IMR-90 (cell line): Measurements from ENCODE around the gene PKM. TPM values are rescaled to one million over a fixed set of nuclear protein-coding genes. Genes with fewer than 3 reads are reported as not detected.

ENCODE experiments used
- ATAC-seq: fragments of 200-7000 bp; cut with Tn5 transposase; 2 replicates; pipeline ENCODE4 v1.9.1; 2020; ENCODE audit warnings: low read depth, mild to moderate bottlenecking, moderate library complexity
- BruUV-seq: library from RNA; stranded (reverse); fragments of 400-500 nt; replicated peaks from 2 replicates; lab custom pipeline; 2021; lab: Mats Ljungman, UMichigan
- CTCF ChIA-PET: fragments of 300-600 bp; formaldehyde crosslinking; extraction: SDS; loops from one replicate; lab custom pipeline; 2021; ENCODE audit warnings: antibody characterized with exemption; lab: Yijun Ruan, JAX
- POLR2A ChIA-PET: fragments of 300-600 bp; sonication (Branson Sonifier 250); formaldehyde crosslinking; loops from one replicate; lab custom pipeline; 2022; ENCODE audit warnings: antibody characterized with exemption; ENCODE audit not compliant: unreplicated experiment; lab: Charles Lee
- DNase-seq: peaks from one replicate; pipeline ENCODE4 v3.0.0; 2013
- H2AFZ ChIP-seq: replicated peaks from 2 replicates; pipeline ENCODE3; 2013; ENCODE audit warnings: low read length, mild to moderate bottlenecking; ENCODE audit not compliant: poor library complexity
- H2AK5ac ChIP-seq: 2 replicates; pipeline ENCODE4 v1.6.1; 2013; ENCODE audit warnings: low read depth, low read length, inconsistent platforms
- H2AK9ac ChIP-seq: replicated peaks from 2 replicates; pipeline ENCODE3; 2013; ENCODE audit warnings: mild to moderate bottlenecking, low read depth, low read length, moderate library complexity; ENCODE audit not compliant: poor library complexity
- H2BK120ac ChIP-seq: 2 replicates; pipeline ENCODE4 v1.6.1; 2013; ENCODE audit warnings: low read depth, low read length, inconsistent platforms
- H2BK15ac ChIP-seq: 3 replicates; pipeline ENCODE4 v1.6.1; 2013; ENCODE audit warnings: low read depth, low read length, inconsistent platforms
- H2BK20ac ChIP-seq: 2 replicates; pipeline ENCODE4 v1.6.1; 2013; ENCODE audit warnings: low read depth, mild to moderate bottlenecking, inconsistent platforms, low read length, moderate library complexity
- H2BK5ac ChIP-seq: 2 replicates; pipeline ENCODE4 v1.6.1; 2013; ENCODE audit warnings: mild to moderate bottlenecking, low read depth, low read length, inconsistent platforms; ENCODE audit not compliant: poor library complexity, severe bottlenecking
- H3K14ac ChIP-seq: replicated peaks from 2 replicates; pipeline ENCODE4 v1.6.1; 2013; ENCODE audit warnings: low read depth, low read length, inconsistent platforms
- H3K18ac ChIP-seq: 2 replicates; pipeline ENCODE4 v1.6.1; 2013; ENCODE audit warnings: low read depth, low read length, control low read depth
- H3K23ac ChIP-seq: 2 replicates; pipeline ENCODE4 v1.6.1; 2013; ENCODE audit warnings: low read depth, low read length, inconsistent platforms
- H3K27ac ChIP-seq: 2 replicates; pipeline ENCODE4 v1.5.1; 2013; ENCODE audit warnings: mild to moderate bottlenecking, control low read depth, low read length; ENCODE audit not compliant: insufficient read depth
- H3K27me3 ChIP-seq: 2 replicates; pipeline ENCODE4 v1.6.1; 2013; ENCODE audit warnings: low read length; ENCODE audit not compliant: control insufficient read depth, insufficient read depth
- H3K36me3 ChIP-seq: 2 replicates; pipeline ENCODE4 v1.6.1; 2013; ENCODE audit warnings: low read length, mixed read lengths; ENCODE audit not compliant: control insufficient read depth, insufficient read depth
- H3K4ac ChIP-seq: 2 replicates; pipeline ENCODE4 v1.6.1; 2013; ENCODE audit warnings: low read depth, low read length, inconsistent platforms
- H3K4me1 ChIP-seq: 2 replicates; pipeline ENCODE4 v1.6.1; 2013; ENCODE audit warnings: low read length, mixed read lengths; ENCODE audit not compliant: control insufficient read depth, insufficient read depth
- H3K4me2 ChIP-seq: 2 replicates; pipeline ENCODE4 v1.6.1; 2013; ENCODE audit warnings: low read depth, mild to moderate bottlenecking, control low read depth, low read length, moderate library complexity
- H3K4me3 ChIP-seq: 2 replicates; pipeline ENCODE4 v1.5.1; 2013; ENCODE audit warnings: low read depth, mild to moderate bottlenecking, control low read depth, low read length, moderate library complexity; ENCODE audit not compliant: insufficient read depth
- H3K56ac ChIP-seq: 2 replicates; pipeline ENCODE4 v1.6.1; 2013; ENCODE audit warnings: low read length, inconsistent platforms; ENCODE audit not compliant: insufficient read depth; ENCODE audit errors: extremely low read depth
- H3K79me1 ChIP-seq, 2 experiments: 2 replicates each; pipeline ENCODE4 v1.6.1; 2013; ENCODE audit warnings: low read length in 2 of 2, inconsistent platforms in 1 of 2, low read depth in 1 of 2
- H3K9ac ChIP-seq: 2 replicates; pipeline ENCODE4 v1.6.1; 2013; ENCODE audit warnings: low read depth, low read length, control low read depth
- H3K9me1 ChIP-seq: 2 replicates; pipeline ENCODE4 v1.6.1; 2013; ENCODE audit warnings: low read length, inconsistent platforms; ENCODE audit not compliant: insufficient read depth
- H3K9me3 ChIP-seq: 2 replicates; pipeline ENCODE4 v1.6.1; 2013; ENCODE audit warnings: low read length; ENCODE audit not compliant: control insufficient read depth, insufficient read depth
- H4K20me1 ChIP-seq: 2 replicates; pipeline ENCODE4 v1.6.1; 2013; ENCODE audit warnings: low read length, inconsistent platforms; ENCODE audit not compliant: insufficient read depth
- H4K5ac ChIP-seq: 2 replicates; pipeline ENCODE4 v1.6.1; 2013; ENCODE audit warnings: mild to moderate bottlenecking, low read depth, low read length, control low read depth
- H4K8ac ChIP-seq, 2 experiments: 2 replicates each; pipeline ENCODE4 v1.6.1; 2013; ENCODE audit warnings: low read depth in 2 of 2, low read length in 2 of 2, control low read depth in 1 of 2, inconsistent platforms in 1 of 2
- H4K91ac ChIP-seq: 2 replicates; pipeline ENCODE4 v1.6.1; 2013; ENCODE audit warnings: low read depth, low read length, inconsistent platforms; ENCODE audit not compliant: insufficient read depth
- CEBPB ChIP-seq: IDR thresholded peaks from 2 replicates; pipeline ENCODE4 v1.6.1; 2012; ENCODE audit warnings: low read depth, low read length, improper control_type of control experiment
- CTCF ChIP-seq: conservative IDR thresholded peaks from 2 replicates; pipeline ENCODE4 v1.5.1; 2012; ENCODE audit warnings: mild to moderate bottlenecking, low read depth, low read length, improper control_type of control experiment
- ELK1 ChIP-seq: fragments of 150-350 bp; IDR thresholded peaks from 2 replicates; pipeline ENCODE4 v1.6.1; 2016; ENCODE audit warnings: low read depth, mild to moderate bottlenecking, low read length, moderate library complexity, borderline replicate concordance
- FOS ChIP-seq: fragments of 150-350 bp; IDR thresholded peaks from 2 replicates; pipeline ENCODE4 v1.6.1; 2016; ENCODE audit warnings: low read depth, low read length
- MAFK ChIP-seq: IDR thresholded peaks from 2 replicates; pipeline ENCODE4 v1.6.1; 2012; ENCODE audit warnings: low read depth, low read length, improper control_type of control experiment
- MAZ ChIP-seq: IDR thresholded peaks from 2 replicates; pipeline ENCODE4 v1.6.1; 2012; ENCODE audit warnings: low read depth, mild to moderate bottlenecking, low read length, improper control_type of control experiment, moderate library complexity, borderline replicate concordance
- MXI1 ChIP-seq: IDR thresholded peaks from 2 replicates; pipeline ENCODE4 v1.6.1; 2012; ENCODE audit warnings: low read depth, mild to moderate bottlenecking, low read length, moderate library complexity, borderline replicate concordance
- NFE2L2 ChIP-seq: fragments of 150-350 bp; IDR thresholded peaks from 2 replicates; pipeline ENCODE4 v1.6.1; 2016; ENCODE audit warnings: low read depth, mild to moderate bottlenecking, low read length
- POLR2A ChIP-seq: IDR thresholded peaks from 2 replicates; pipeline ENCODE4 v1.6.1; 2012; ENCODE audit warnings: mild to moderate bottlenecking, low read depth, low read length
- RAD21 ChIP-seq: IDR thresholded peaks from 2 replicates; pipeline ENCODE4 v1.6.1; 2012; ENCODE audit warnings: low read length, improper control_type of control experiment
- RCOR1 ChIP-seq: IDR thresholded peaks from 2 replicates; pipeline ENCODE4 v1.6.1; 2012; ENCODE audit warnings: mild to moderate bottlenecking, low read length, improper control_type of control experiment; ENCODE audit not compliant: insufficient replicate concordance
- SMC3 ChIP-seq: fragments of 150-350 bp; IDR thresholded peaks from 2 replicates; pipeline ENCODE4 v1.6.1; 2016; ENCODE audit warnings: low read depth, mild to moderate bottlenecking, antibody characterized with exemption, low read length, moderate library complexity
- USF2 ChIP-seq: fragments of 150-350 bp; IDR thresholded peaks from 2 replicates; pipeline ENCODE4 v1.6.1; 2017; ENCODE audit warnings: mild to moderate bottlenecking, antibody characterized with exemption, low read length, low read depth
- WGBS, 2 experiments: methylation state at CpG; one replicate each; pipeline versions ENCODE4 v1.1.5 to v1.1.7; 2013; ENCODE audit warnings: missing lambda C conversion rate in 2 of 2; ENCODE audit not compliant: insufficient read length in 1 of 2; ENCODE audit errors: extremely low coverage in 2 of 2; 5-methylcytosine and 5-hydroxymethylcytosine counted together
- dilution Hi-C: fragments of 300-500 bp; cut with HindIII; formaldehyde crosslinking; loops from one replicate; pipeline ENCODE4 v1.14.3; 2018; ENCODE audit warnings: low sequenced_read_pairs; ENCODE audit not compliant: unreplicated experiment
- in situ Hi-C: fragments of 300-500 bp; cut with MboI; formaldehyde crosslinking; loops from 3 replicates; pipeline ENCODE4 v1.14.3; 2019; ENCODE audit warnings: low sequenced_read_pairs, inconsistent platforms, mixed read lengths
- intact Hi-C: fragments of 100-400 bp; cut with micrococcal nuclease; formaldehyde crosslinking; loops from 2 replicates; pipeline ENCODE4 v1.10.0; 2022
- polyA plus RNA-seq, 3 experiments: library from polyadenylated mRNA; depleted of rRNA; stranded (reverse); fragments of >200 nt; gene quantifications; 2 replicates each; pipeline ENCODE4 v1.2.3, GENCODE V29; 2012; ENCODE audit warnings: low replicate concordance in 1 of 3
- total RNA-seq: library from RNA; depleted of rRNA; stranded (reverse); fragments of >200 nt; gene quantifications from 2 replicates; pipeline ENCODE4 v1.2.3, GENCODE V29; 2012

PKM gene
- total and polyA plus RNA-seq, 2 of the 4 experiments (the other 2 are of a cell fraction) = 2,219 to 3,859 TPM

- no peaks in the 10 kb centered on the region for H3K9me3 ChIP-seq
- intact Hi-C loops (no loop called here), dilution Hi-C loops (no loop called here), in situ Hi-C loops (no loop called here)
- H3K27ac ChIP-seq = peak overlapping the region; percentile 94
- WGBS, 2 experiments = no CpG with 5 or more reads among the region's 3 CpGs
- H2BK5ac ChIP-seq = peak overlapping the region; percentile 98
- peak overlapping the region; percentile 83 for H3K9ac ChIP-seq
- peak overlapping the region; percentile 91 to 99 for H4K8ac ChIP-seq
- H3K4ac ChIP-seq = peak overlapping the region; percentile 100
- peak; percentile 98 for DNase-seq
- peak overlapping the region; percentile 100 for H3K14ac ChIP-seq
- H4K91ac ChIP-seq = peak overlapping the region; percentile 99
- peak overlapping the region; percentile 87 for H3K4me2 ChIP-seq
- peak overlapping the region; percentile 99 for H2BK20ac ChIP-seq
- peak overlapping the region; percentile 95 for H3K18ac ChIP-seq
- peak overlapping the region; percentile 99 for H2BK120ac ChIP-seq
- H3K79me1 ChIP-seq = peaks cover 15 to 36% of the 10 kb centered on the region in 2 experiments; a peak in 3 of 4 replicates
- peaks cover 15% of the 10 kb centered on the region for H3K4me1 ChIP-seq
- H2AFZ ChIP-seq = peak overlapping the region; percentile 16
- peak; percentile 95 for ATAC-seq
- peaks cover 26% of the 10 kb centered on the region for H3K9me1 ChIP-seq
- no peaks in the 10 kb centered on the region for H3K27me3 ChIP-seq
- CTCF ChIA-PET = interaction anchor here (1.0 kb wide), 1 partner anchor 10 kb away, joined by 3 read pairs; no protein-coding TSS in a partner anchor
- H4K20me1 ChIP-seq = no peaks in the 10 kb centered on the region
- H2AK5ac ChIP-seq = peak overlapping the region; percentile 100
- H3K36me3 ChIP-seq = peaks cover 14% of the 10 kb centered on the region
- peak overlapping the region; percentile 97 for H2BK15ac ChIP-seq
- peak overlapping the region; percentile 100 for H3K23ac ChIP-seq
- H2AK9ac ChIP-seq = peak overlapping the region; percentile 98
- peak overlapping the region; percentile 94 for H4K5ac ChIP-seq
- no TSS peak for BruUV-seq
- POLR2A ChIA-PET = interaction anchor here (1.1 to 1.2 kb wide), 2 partner anchors 10 to 42 kb away, joined by 3 to 12 read pairs; no protein-coding TSS in a partner anchor
- peak overlapping the region; percentile 99 for H3K56ac ChIP-seq
- H3K4me3 ChIP-seq = peak overlapping the region; percentile 39; the same call in 1 of the 2 replicates
- no peak for TF ChIP-seq RCOR1
- TF ChIP-seq CTCF = no peak
- TF ChIP-seq ELK1 = no peak
- TF ChIP-seq MAFK = peak; percentile 73
- no peak for TF ChIP-seq SMC3
- TF ChIP-seq USF2 = no peak
- TF ChIP-seq RAD21 = no peak
- TF ChIP-seq MXI1 = no peak
- peak; percentile 97 for TF ChIP-seq NFE2L2
- TF ChIP-seq CEBPB = peak; percentile 90
- peak; percentile 88 for TF ChIP-seq POLR2A
- TF ChIP-seq MAZ = peak; percentile 74; the same call in 1 of the 2 replicates
- peak; percentile 81 for TF ChIP-seq FOS
Observed at GRCh38 chr15:72237029-72237852, 6.3 kb upstream of the PKM start.
